IMR-90 (cell line): ENCODE data around the gene MAGI1. TPM values are rescaled to one million over a fixed set of nuclear protein-coding genes. Genes with fewer than 3 reads are reported as not detected.
A peak's percentile ranks its signal among the peaks of the same experiment; 100 is the strongest.

Experiments used
- ATAC-seq: fragments of 200-7000 bp; cut with Tn5 transposase; 2 replicates; pipeline ENCODE4 v1.9.1; 2020; ENCODE audit warnings: low read depth, mild to moderate bottlenecking, moderate library complexity
- BruUV-seq: library from RNA; stranded (reverse); fragments of 400-500 nt; replicated peaks from 2 replicates; lab custom pipeline; 2021; lab: Mats Ljungman, UMichigan
- CTCF ChIA-PET: fragments of 300-600 bp; formaldehyde crosslinking; extraction: SDS; loops from one replicate; lab custom pipeline; 2021; ENCODE audit warnings: antibody characterized with exemption; lab: Yijun Ruan, JAX
- POLR2A ChIA-PET: fragments of 300-600 bp; sonication (Branson Sonifier 250); formaldehyde crosslinking; loops from one replicate; lab custom pipeline; 2022; ENCODE audit warnings: antibody characterized with exemption; ENCODE audit not compliant: unreplicated experiment; lab: Charles Lee
- DNase-seq: peaks from one replicate; pipeline ENCODE4 v3.0.0; 2013
- H2AFZ ChIP-seq: replicated peaks from 2 replicates; pipeline ENCODE3; 2013; ENCODE audit warnings: low read length, mild to moderate bottlenecking; ENCODE audit not compliant: poor library complexity
- H2AK5ac ChIP-seq: 2 replicates; pipeline ENCODE4 v1.6.1; 2013; ENCODE audit warnings: low read depth, low read length, inconsistent platforms
- H2AK9ac ChIP-seq: replicated peaks from 2 replicates; pipeline ENCODE3; 2013; ENCODE audit warnings: mild to moderate bottlenecking, low read depth, low read length, moderate library complexity; ENCODE audit not compliant: poor library complexity
- H2BK120ac ChIP-seq: 2 replicates; pipeline ENCODE4 v1.6.1; 2013; ENCODE audit warnings: low read depth, low read length, inconsistent platforms
- H2BK15ac ChIP-seq: 3 replicates; pipeline ENCODE4 v1.6.1; 2013; ENCODE audit warnings: low read depth, low read length, inconsistent platforms
- H2BK20ac ChIP-seq: 2 replicates; pipeline ENCODE4 v1.6.1; 2013; ENCODE audit warnings: low read depth, mild to moderate bottlenecking, inconsistent platforms, low read length, moderate library complexity
- H2BK5ac ChIP-seq: 2 replicates; pipeline ENCODE4 v1.6.1; 2013; ENCODE audit warnings: mild to moderate bottlenecking, low read depth, low read length, inconsistent platforms; ENCODE audit not compliant: poor library complexity, severe bottlenecking
- H3K14ac ChIP-seq: replicated peaks from 2 replicates; pipeline ENCODE4 v1.6.1; 2013; ENCODE audit warnings: low read depth, low read length, inconsistent platforms
- H3K18ac ChIP-seq: 2 replicates; pipeline ENCODE4 v1.6.1; 2013; ENCODE audit warnings: low read depth, low read length, control low read depth
- H3K23ac ChIP-seq: 2 replicates; pipeline ENCODE4 v1.6.1; 2013; ENCODE audit warnings: low read depth, low read length, inconsistent platforms
- H3K27ac ChIP-seq: 2 replicates; pipeline ENCODE4 v1.5.1; 2013; ENCODE audit warnings: mild to moderate bottlenecking, control low read depth, low read length; ENCODE audit not compliant: insufficient read depth
- H3K27me3 ChIP-seq: 2 replicates; pipeline ENCODE4 v1.6.1; 2013; ENCODE audit warnings: low read length; ENCODE audit not compliant: control insufficient read depth, insufficient read depth
- H3K36me3 ChIP-seq: 2 replicates; pipeline ENCODE4 v1.6.1; 2013; ENCODE audit warnings: low read length, mixed read lengths; ENCODE audit not compliant: control insufficient read depth, insufficient read depth
- H3K4ac ChIP-seq: 2 replicates; pipeline ENCODE4 v1.6.1; 2013; ENCODE audit warnings: low read depth, low read length, inconsistent platforms
- H3K4me1 ChIP-seq: 2 replicates; pipeline ENCODE4 v1.6.1; 2013; ENCODE audit warnings: low read length, mixed read lengths; ENCODE audit not compliant: control insufficient read depth, insufficient read depth
- H3K4me2 ChIP-seq: 2 replicates; pipeline ENCODE4 v1.6.1; 2013; ENCODE audit warnings: low read depth, mild to moderate bottlenecking, control low read depth, low read length, moderate library complexity
- H3K4me3 ChIP-seq: 2 replicates; pipeline ENCODE4 v1.5.1; 2013; ENCODE audit warnings: low read depth, mild to moderate bottlenecking, control low read depth, low read length, moderate library complexity; ENCODE audit not compliant: insufficient read depth
- H3K56ac ChIP-seq: 2 replicates; pipeline ENCODE4 v1.6.1; 2013; ENCODE audit warnings: low read length, inconsistent platforms; ENCODE audit not compliant: insufficient read depth; ENCODE audit errors: extremely low read depth
- H3K79me1 ChIP-seq, 2 experiments: 2 replicates each; pipeline ENCODE4 v1.6.1; 2013; ENCODE audit warnings: low read length in 2 of 2, inconsistent platforms in 1 of 2, low read depth in 1 of 2
- H3K9ac ChIP-seq: 2 replicates; pipeline ENCODE4 v1.6.1; 2013; ENCODE audit warnings: low read depth, low read length, control low read depth
- H3K9me1 ChIP-seq: 2 replicates; pipeline ENCODE4 v1.6.1; 2013; ENCODE audit warnings: low read length, inconsistent platforms; ENCODE audit not compliant: insufficient read depth
- H3K9me3 ChIP-seq: 2 replicates; pipeline ENCODE4 v1.6.1; 2013; ENCODE audit warnings: low read length; ENCODE audit not compliant: control insufficient read depth, insufficient read depth
- H4K20me1 ChIP-seq: 2 replicates; pipeline ENCODE4 v1.6.1; 2013; ENCODE audit warnings: low read length, inconsistent platforms; ENCODE audit not compliant: insufficient read depth
- H4K5ac ChIP-seq: 2 replicates; pipeline ENCODE4 v1.6.1; 2013; ENCODE audit warnings: mild to moderate bottlenecking, low read depth, low read length, control low read depth
- H4K8ac ChIP-seq, 2 experiments: 2 replicates each; pipeline ENCODE4 v1.6.1; 2013; ENCODE audit warnings: low read depth in 2 of 2, low read length in 2 of 2, control low read depth in 1 of 2, inconsistent platforms in 1 of 2
- H4K91ac ChIP-seq: 2 replicates; pipeline ENCODE4 v1.6.1; 2013; ENCODE audit warnings: low read depth, low read length, inconsistent platforms; ENCODE audit not compliant: insufficient read depth
- CTCF ChIP-seq: conservative IDR thresholded peaks from 2 replicates; pipeline ENCODE4 v1.5.1; 2012; ENCODE audit warnings: mild to moderate bottlenecking, low read depth, low read length, improper control_type of control experiment
- MAZ ChIP-seq: IDR thresholded peaks from 2 replicates; pipeline ENCODE4 v1.6.1; 2012; ENCODE audit warnings: low read depth, mild to moderate bottlenecking, low read length, improper control_type of control experiment, moderate library complexity, borderline replicate concordance
- POLR2A ChIP-seq: IDR thresholded peaks from 2 replicates; pipeline ENCODE4 v1.6.1; 2012; ENCODE audit warnings: mild to moderate bottlenecking, low read depth, low read length
- USF2 ChIP-seq: fragments of 150-350 bp; IDR thresholded peaks from 2 replicates; pipeline ENCODE4 v1.6.1; 2017; ENCODE audit warnings: mild to moderate bottlenecking, antibody characterized with exemption, low read length, low read depth
- WGBS, 2 experiments: methylation state at CpG; one replicate each; pipeline versions ENCODE4 v1.1.5 to v1.1.7; 2013; ENCODE audit warnings: missing lambda C conversion rate in 2 of 2; ENCODE audit not compliant: insufficient read length in 1 of 2; ENCODE audit errors: extremely low coverage in 2 of 2; 5-methylcytosine and 5-hydroxymethylcytosine counted together
- dilution Hi-C: fragments of 300-500 bp; cut with HindIII; formaldehyde crosslinking; loops from one replicate; pipeline ENCODE4 v1.14.3; 2018; ENCODE audit warnings: low sequenced_read_pairs; ENCODE audit not compliant: unreplicated experiment
- in situ Hi-C: fragments of 300-500 bp; cut with MboI; formaldehyde crosslinking; loops from 3 replicates; pipeline ENCODE4 v1.14.3; 2019; ENCODE audit warnings: low sequenced_read_pairs, inconsistent platforms, mixed read lengths
- intact Hi-C: fragments of 100-400 bp; cut with micrococcal nuclease; formaldehyde crosslinking; loops from 2 replicates; pipeline ENCODE4 v1.10.0; 2022
- polyA plus RNA-seq, 3 experiments: library from polyadenylated mRNA; depleted of rRNA; stranded (reverse); fragments of >200 nt; gene quantifications; 2 replicates each; pipeline ENCODE4 v1.2.3, GENCODE V29; 2012; ENCODE audit warnings: low replicate concordance in 1 of 3
- total RNA-seq: library from RNA; depleted of rRNA; stranded (reverse); fragments of >200 nt; gene quantifications from 2 replicates; pipeline ENCODE4 v1.2.3, GENCODE V29; 2012

MAGI1 gene
- total and polyA plus RNA-seq, 2 of the 4 experiments (the other 2 are of a cell fraction): 14.5 to 24.2 TPM

GRCh38 chr3:65627062-65627461, 411.7 kb downstream of the MAGI1 start:
- Histone ChIP-seq H2AFZ (no peak overlapping the region), H4K91ac (no peak overlapping the region), H3K9ac (no peak overlapping the region), H3K4me2 (no peak overlapping the region), H3K27me3 (no peaks in the 10 kb centered on the region), H2AK9ac (no peak overlapping the region), H3K4me3 (no peak overlapping the region), H3K36me3 (no peaks in the 10 kb centered on the region), H3K23ac (no peak overlapping the region), H3K9me3 (no peaks in the 10 kb centered on the region), H4K20me1 (peaks cover 4% of the 10 kb centered on the region; the same call in 1 of the 2 replicates), H3K18ac (no peak overlapping the region), H2AK5ac (no peak overlapping the region), H3K14ac (no peak overlapping the region), H3K4me1 (no peaks in the 10 kb centered on the region), H4K8ac (no peak overlapping the region), H3K79me1 (peaks cover 0 to 14% of the 10 kb centered on the region in 2 experiments; a peak in 2 of 4 replicates), H4K5ac (no peak overlapping the region), H3K4ac (no peak overlapping the region), H3K9me1 (no peaks in the 10 kb centered on the region), H2BK5ac (no peak overlapping the region), H2BK15ac (no peak overlapping the region), H2BK120ac (no peak overlapping the region), H3K56ac (no peak overlapping the region), H2BK20ac (no peak overlapping the region), H3K27ac (no peak overlapping the region)
- dilution Hi-C loops: no loop called here
- DNase-seq (peak; percentile 39), ATAC-seq (no peak)
- intact Hi-C loops: no loop called here
- no TSS peak for BruUV-seq
- POLR2A ChIA-PET: no interaction called here
- no peak for TF ChIP-seq CTCF
- no peak for TF ChIP-seq USF2
- TF ChIP-seq MAZ: no peak
- TF ChIP-seq POLR2A: no peak
- in situ Hi-C loops: no loop called here
- CTCF ChIA-PET: interaction anchor here (1.2 kb wide), 1 partner anchor 188 kb away, joined by 4 read pairs; no protein-coding TSS in a partner anchor
- no CpG with 5 or more reads among the region's 3 CpGs for WGBS, 2 experiments
